Measurements from ENCODE around the gene SPATA2.

SPATA2 gene

GRCh38 chr20:49874696-49875095 is 40.6 kb downstream of the SPATA2 start:
- TF ChIP-seq CTCF (IDR thresholded peaks at IDR 0.05): no peak

GRCh38 chr20:49872056-49872455 is 43.3 kb downstream of the SPATA2 start:
- no peaks in the 10 kb centered on the region for H3K9me3 ChIP-seq
- peaks cover 91% of the 10 kb centered on the region for H3K36me3 ChIP-seq

More at GRCh38 chr20:49874696-49875095, 40.6 kb downstream of the SPATA2 start:
- Histone ChIP-seq H3K27ac (no peak overlapping the region), H3K9me3 (no peaks in the 10 kb centered on the region), H3K4me1 (ENCODE audit: control insufficient read depth in 1 of 2, insufficient read depth in 1 of 2, low read depth in 1 of 2, low read length in 1 of 2) (no peaks in the 10 kb centered on the region), H3K36me3 (peaks cover 89% of the 10 kb centered on the region), H3K27me3 (no peaks in the 10 kb centered on the region), H3K4me3 (ENCODE audit: low read depth in 1 of 2, low read length in 1 of 2) (no peak overlapping the region)

GRCh38 chr20:49871391-49871948 is 43.9 kb downstream of the SPATA2 start:
- Histone ChIP-seq H3K27me3 (no peaks in the 10 kb centered on the region), H3K9me3 (no peaks in the 10 kb centered on the region), H3K4me3 (ENCODE audit: low read depth in 1 of 2, low read length in 1 of 2) (no peak overlapping the region), H3K27ac (no peak overlapping the region), H3K4me1 (ENCODE audit: control insufficient read depth in 1 of 2, insufficient read depth in 1 of 2, low read depth in 1 of 2, low read length in 1 of 2) (no peaks in the 10 kb centered on the region), H3K36me3 (peaks cover 90% of the 10 kb centered on the region)
- TF ChIP-seq CTCF (IDR thresholded peaks at IDR 0.05): no peak

More at GRCh38 chr20:49872056-49872455, 43.3 kb downstream of the SPATA2 start:
- no peak overlapping the region for H3K27ac ChIP-seq
- no peak for TF ChIP-seq CTCF (IDR thresholded peaks at IDR 0.05)
- no peaks in the 10 kb centered on the region for H3K27me3 ChIP-seq
- H3K4me1 ChIP-seq (ENCODE audit: control insufficient read depth in 1 of 2, insufficient read depth in 1 of 2, low read depth in 1 of 2, low read length in 1 of 2): no peaks in the 10 kb centered on the region
- H3K4me3 ChIP-seq (ENCODE audit: low read depth in 1 of 2, low read length in 1 of 2): no peak overlapping the region

GRCh38 chr20:49870261-49870660 is 45.1 kb downstream of the SPATA2 start:
- H3K27me3 ChIP-seq: no peaks in the 10 kb centered on the region
- TF ChIP-seq CTCF (IDR thresholded peaks at IDR 0.05): no peak
- peaks cover 90% of the 10 kb centered on the region for H3K36me3 ChIP-seq
- H3K27ac ChIP-seq: no peak overlapping the region
- H3K4me3 ChIP-seq (ENCODE audit: low read depth in 1 of 2, low read length in 1 of 2): no peak overlapping the region
- H3K9me3 ChIP-seq: no peaks in the 10 kb centered on the region
- H3K4me1 ChIP-seq (ENCODE audit: control insufficient read depth in 1 of 2, insufficient read depth in 1 of 2, low read depth in 1 of 2, low read length in 1 of 2): no peaks in the 10 kb centered on the region

GRCh38 chr20:49868964-49869363 is 46.4 kb downstream of the SPATA2 start:
- no peak overlapping the region for H3K4me3 ChIP-seq (ENCODE audit: low read depth in 1 of 2, low read length in 1 of 2)
- peaks cover 91% of the 10 kb centered on the region for H3K36me3 ChIP-seq
- H3K4me1 ChIP-seq (ENCODE audit: control insufficient read depth in 1 of 2, insufficient read depth in 1 of 2, low read depth in 1 of 2, low read length in 1 of 2): no peaks in the 10 kb centered on the region
- H3K27me3 ChIP-seq: no peaks in the 10 kb centered on the region
- no peaks in the 10 kb centered on the region for H3K9me3 ChIP-seq
- no peak overlapping the region for H3K27ac ChIP-seq
- no peak for TF ChIP-seq CTCF (IDR thresholded peaks at IDR 0.05)

All from neutrophil (primary cell).